Ishikawa (cell line): Measurements from ENCODE around the gene MAGI2.

Source experiments
- EGR1 ChIP-seq: IDR thresholded peaks from 2 replicates; pipeline ENCODE4 v1.6.1; 2012
- EP300 ChIP-seq: IDR thresholded peaks from 2 replicates; pipeline ENCODE4 v1.6.1; 2012; ENCODE audit warnings: borderline replicate concordance
- FOXM1 ChIP-seq: IDR thresholded peaks from 2 replicates; pipeline ENCODE4 v1.6.1; 2012; ENCODE audit warnings: low read depth, borderline replicate concordance
- RAD21 ChIP-seq: IDR thresholded peaks from 2 replicates; pipeline ENCODE4 v1.6.1; 2012; ENCODE audit warnings: low read depth
- REST ChIP-seq: IDR thresholded peaks from 2 replicates; pipeline ENCODE4 v1.6.1; 2012; ENCODE audit warnings: low read depth, mild to moderate bottlenecking
- TAF1 ChIP-seq: IDR thresholded peaks from 2 replicates; pipeline ENCODE4 v1.6.1; 2012; ENCODE audit warnings: low read depth, mild to moderate bottlenecking
- TCF12 ChIP-seq: IDR thresholded peaks from 2 replicates; pipeline ENCODE4 v1.6.1; 2012; ENCODE audit warnings: low read depth
- TEAD4 ChIP-seq: IDR thresholded peaks from 2 replicates; pipeline ENCODE4 v1.6.1; 2012
- YY1 ChIP-seq: IDR thresholded peaks from 2 replicates; pipeline ENCODE4 v1.6.1; 2012; ENCODE audit warnings: low read depth
- ZBTB7A ChIP-seq: IDR thresholded peaks from 2 replicates; pipeline ENCODE4 v1.6.1; 2012; ENCODE audit warnings: low read depth
- TF ChIP-seq, protein P1 (sequence below): IDR thresholded peaks from 2 replicates; pipeline ENCODE4 v1.6.1; 2012
- TF ChIP-seq, protein P2 (sequence below): IDR thresholded peaks from 2 replicates; pipeline ENCODE4 v1.6.1; 2012

- TF ChIP-seq FOXM1 = no peak
- no peak for TF ChIP-seq REST
- TF ChIP-seq, protein P1, sequence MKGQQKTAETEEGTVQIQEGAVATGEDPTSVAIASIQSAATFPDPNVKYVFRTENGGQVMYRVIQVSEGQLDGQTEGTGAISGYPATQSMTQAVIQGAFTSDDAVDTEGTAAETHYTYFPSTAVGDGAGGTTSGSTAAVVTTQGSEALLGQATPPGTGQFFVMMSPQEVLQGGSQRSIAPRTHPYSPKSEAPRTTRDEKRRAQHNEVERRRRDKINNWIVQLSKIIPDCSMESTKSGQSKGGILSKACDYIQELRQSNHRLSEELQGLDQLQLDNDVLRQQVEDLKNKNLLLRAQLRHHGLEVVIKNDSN = no peak
- TF ChIP-seq, protein P2, sequence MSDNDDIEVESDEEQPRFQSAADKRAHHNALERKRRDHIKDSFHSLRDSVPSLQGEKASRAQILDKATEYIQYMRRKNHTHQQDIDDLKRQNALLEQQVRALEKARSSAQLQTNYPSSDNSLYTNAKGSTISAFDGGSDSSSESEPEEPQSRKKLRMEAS = no peak
- no peak for TF ChIP-seq EP300
- no peak for TF ChIP-seq TEAD4
- TF ChIP-seq TAF1 = no peak
- no peak for TF ChIP-seq RAD21
- TF ChIP-seq YY1 = no peak
- no peak for TF ChIP-seq TCF12
- TF ChIP-seq EGR1 = no peak
- no peak for TF ChIP-seq ZBTB7A
Measured at GRCh38 chr7:79320741-79321473, 132.6 kb downstream of the MAGI2 start.
